ENCODE results near the gene ZNF267. TPM values are rescaled to one million over a fixed set of nuclear protein-coding genes. Genes with fewer than 3 reads are reported as not detected.

The ZNF267 gene
- total RNA-seq, 1 experiment from 2014 or later, result 15.9 TPM

GRCh38 chr16:31862761-31863160 is 10.8 kb upstream of the ZNF267 start:
- no peak overlapping the region for H3K27ac ChIP-seq (ENCODE audit: low read depth, low read length)
- RAD21 ChIA-PET (ENCODE audit: low non-redundant PET in 1 of 2, low total read pairs in 2 of 2, uncharacterized antibody in 2 of 2, unreplicated experiment in 2 of 2), result no interaction called here
- H2AFZ ChIP-seq (ENCODE audit: low read depth, low read length, poor library complexity, severe bottlenecking), result no peak overlapping the region
- CTCF ChIA-PET, result no interaction called here
- no TSS peak for BruUV-seq (replicated peaks)
- POLR2A ChIA-PET, result no interaction called here
- ATAC-seq, result no peak
- H3K4me3 ChIP-seq (replicated peaks in 1 of 2; ENCODE audit: low read depth in 1 of 2, low read length in 2 of 2), result no peak overlapping the region
- no peak overlapping the region for H3K9ac ChIP-seq (ENCODE audit: low read length)
- H3K4me1 ChIP-seq (ENCODE audit: control insufficient read depth in 1 of 2, insufficient read depth in 2 of 2, low read length in 2 of 2), result no peaks in the 10 kb centered on the region
- intact Hi-C loops (cut with micrococcal nuclease), result no loop called here
- TF ChIP-seq POLR2A (IDR thresholded peaks at IDR 0.05; ENCODE audit: borderline replicate concordance, extremely low read depth, insufficient read depth, insufficient read length), result no peak
- TF ChIP-seq MAX (IDR thresholded peaks at IDR 0.05), result no peak
- TF ChIP-seq POLR2AphosphoS5 (IDR thresholded peaks at IDR 0.05; ENCODE audit: low read depth, low read length), result no peak
- no peak for TF ChIP-seq ATF3 (IDR thresholded peaks at IDR 0.05)
- no peak for TF ChIP-seq EZH2phosphoT487 (IDR thresholded peaks at IDR 0.05; ENCODE audit: borderline replicate concordance)
- TF ChIP-seq REST (IDR thresholded peaks at IDR 0.05; ENCODE audit: low read depth), result no peak
- no peak for TF ChIP-seq CEBPB (IDR thresholded peaks at IDR 0.05; ENCODE audit: low read depth)
- H3K4me2 ChIP-seq (ENCODE audit: low read length), result no peak overlapping the region
- no peaks in the 10 kb centered on the region for H3K79me2 ChIP-seq (ENCODE audit: insufficient read depth, low read length)
- no peaks in the 10 kb centered on the region for H3K9me2 ChIP-seq (ENCODE audit: insufficient read depth)
- no peak for DNase-seq (ENCODE audit: low read depth, low spot score)
- H3K27me3 ChIP-seq (ENCODE audit: insufficient read depth, low read length), result peaks cover 3% of the 10 kb centered on the region; the same call in 1 of the 2 replicates
- H4K20me1 ChIP-seq (ENCODE audit: insufficient read depth), result no peaks in the 10 kb centered on the region
- H3K36me3 ChIP-seq (ENCODE audit: control insufficient read depth in 1 of 2, insufficient read depth in 2 of 2, low read length in 2 of 2), result no peaks in the 10 kb centered on the region
- H3K9me3 ChIP-seq (ENCODE audit: control insufficient read depth in 1 of 2, insufficient read depth in 1 of 2, low read depth in 1 of 2, low read length in 2 of 2), result no peaks in the 10 kb centered on the region

Data from HCT116 (cell line).